Hindlimb muscle (tissue), 1 donor: ENCODE results near the gene GPR157. TPM values are rescaled to one million over a fixed set of nuclear protein-coding genes. Genes with fewer than 3 reads are reported as not detected.

Experiments used
- DNase-seq: peaks from one replicate; pipeline ENCODE4 v3.0.0-alpha.2; 2013
- polyA plus RNA-seq: library from polyadenylated mRNA; unstranded; fragments of 120-200 nt; gene quantifications from one replicate; pipeline ENCODE4 v1.2.1, GENCODE V29; 2013; ENCODE audit not compliant: insufficient read length

The GPR157 gene
- polyA plus RNA-seq, 1 donor, result 1.1 TPM

DNA sequence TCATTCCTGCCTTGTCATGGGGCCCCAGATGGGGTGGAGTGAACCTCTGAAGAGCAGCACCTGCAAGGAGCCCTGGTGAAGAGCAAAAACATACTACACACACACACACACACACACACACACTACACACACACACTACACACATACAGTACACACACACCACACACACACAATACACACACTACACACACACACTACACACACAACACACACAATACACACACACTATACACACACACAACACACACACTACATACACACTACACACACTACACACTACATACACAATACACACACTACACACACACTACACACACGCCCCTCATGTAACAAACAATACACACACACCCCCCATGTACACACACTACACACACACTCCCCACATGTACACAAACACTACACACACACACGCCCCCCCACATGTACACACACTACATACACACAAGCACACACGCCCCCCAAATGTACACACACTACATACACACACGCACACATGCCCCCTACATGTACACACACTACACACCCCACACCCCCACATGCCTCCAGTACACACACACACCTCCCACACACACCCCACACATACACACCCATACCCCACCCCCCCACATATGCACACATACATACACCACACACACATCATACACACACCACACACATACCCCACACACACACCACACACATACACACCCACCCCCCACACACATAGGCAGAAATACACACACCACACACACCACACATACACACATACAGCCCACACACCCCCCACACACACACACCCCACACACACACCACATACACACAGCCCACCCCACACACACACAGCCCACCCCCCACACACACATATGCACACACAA is 68.8 kb downstream of the GPR157 start:
- no peak for DNase-seq

DNA sequence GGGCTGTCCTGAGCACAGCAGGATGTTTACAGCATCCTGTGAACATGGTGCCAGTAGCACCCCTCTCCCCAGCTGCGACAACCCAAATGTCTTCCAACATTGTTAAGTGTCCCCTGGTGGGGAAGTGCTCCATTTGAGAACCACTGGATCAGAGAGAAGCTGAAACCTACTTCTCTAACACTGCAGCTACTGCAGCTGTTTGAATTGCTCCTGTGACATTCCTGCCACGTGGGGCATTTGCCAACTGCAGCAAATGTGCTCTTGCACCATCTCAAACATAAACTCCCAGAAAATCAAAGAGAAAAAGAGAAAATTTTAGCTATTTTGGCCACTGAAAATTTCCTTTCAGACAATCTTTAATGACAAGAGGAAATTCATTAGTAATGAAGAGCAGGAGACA is 70.4 kb downstream of the GPR157 start:
- no peak for DNase-seq

DNA sequence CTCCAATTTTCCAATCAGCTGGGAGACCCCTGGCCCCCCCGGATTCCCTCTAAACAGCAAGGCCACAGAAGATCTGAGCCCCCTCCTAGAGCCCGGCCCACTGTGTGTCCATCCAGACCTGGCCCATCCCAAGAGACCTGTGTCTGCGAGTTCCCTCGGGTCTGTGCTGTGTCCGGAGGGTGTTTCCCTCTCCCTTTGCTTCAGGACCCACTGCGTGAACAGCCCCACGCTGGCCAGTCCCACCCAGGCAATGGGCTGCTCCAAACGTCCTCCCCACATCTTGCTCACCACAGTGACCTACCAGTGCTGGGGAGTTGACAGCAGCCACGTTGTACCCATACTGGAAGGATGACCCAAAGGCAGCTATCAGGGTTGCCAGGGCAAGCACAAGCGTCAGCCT is 71.1 kb downstream of the GPR157 start:
- no peak for DNase-seq

DNA sequence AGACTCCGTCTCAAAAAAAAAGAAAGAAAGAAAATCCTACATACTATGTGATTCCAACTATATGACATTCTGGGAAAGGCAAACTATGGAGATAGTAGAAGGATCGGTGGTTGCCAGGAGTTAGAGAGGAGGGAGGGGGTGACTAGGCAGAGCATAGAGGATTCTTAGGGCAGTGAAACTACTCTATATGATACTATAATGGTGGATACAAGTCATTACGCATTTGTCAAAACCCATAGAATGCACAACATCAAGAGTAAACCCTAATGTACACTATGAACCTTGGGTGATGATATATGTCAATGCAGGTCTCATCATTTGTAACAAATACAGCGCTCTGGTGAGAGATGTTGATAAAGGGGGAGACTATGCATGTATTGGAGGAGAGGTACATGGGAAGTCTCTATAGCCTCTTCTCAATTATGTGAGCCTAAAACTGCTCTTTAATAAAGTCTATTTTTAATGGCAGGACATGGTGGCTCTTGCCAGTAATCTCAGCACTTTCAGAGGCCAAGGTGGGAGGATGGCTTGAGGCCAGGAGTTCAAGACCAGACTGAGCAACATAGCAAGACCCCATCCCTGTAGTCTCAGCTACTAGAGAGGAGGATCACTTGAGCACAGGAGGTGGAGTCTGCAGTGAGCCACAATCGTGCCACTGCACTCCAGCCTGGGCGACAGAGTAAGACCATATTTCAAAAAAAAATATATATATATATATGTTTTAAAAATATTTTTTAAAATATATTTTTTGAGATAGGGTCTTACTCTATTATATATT is 76.4 kb downstream of the GPR157 start:
- no peak for DNase-seq

DNA sequence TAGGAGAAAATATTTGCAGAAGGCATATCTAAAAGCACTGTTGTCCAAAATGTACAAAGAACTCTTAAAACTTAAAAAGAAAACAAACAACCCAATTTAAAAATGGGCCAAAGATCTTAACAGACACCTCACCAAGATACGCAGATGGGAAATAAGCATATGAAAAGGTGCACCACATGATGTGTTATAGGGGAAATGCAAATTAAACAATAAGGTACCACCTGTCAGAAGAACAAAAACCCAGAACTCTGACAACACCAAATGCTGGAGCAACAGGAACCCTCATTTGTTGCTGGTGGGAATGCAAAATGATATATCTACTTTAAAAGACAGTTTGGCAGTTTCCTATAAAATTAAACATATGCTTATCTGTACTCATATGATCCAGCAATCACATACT is 77.5 kb downstream of the GPR157 start:
- DNase-seq, result no peak

DNA sequence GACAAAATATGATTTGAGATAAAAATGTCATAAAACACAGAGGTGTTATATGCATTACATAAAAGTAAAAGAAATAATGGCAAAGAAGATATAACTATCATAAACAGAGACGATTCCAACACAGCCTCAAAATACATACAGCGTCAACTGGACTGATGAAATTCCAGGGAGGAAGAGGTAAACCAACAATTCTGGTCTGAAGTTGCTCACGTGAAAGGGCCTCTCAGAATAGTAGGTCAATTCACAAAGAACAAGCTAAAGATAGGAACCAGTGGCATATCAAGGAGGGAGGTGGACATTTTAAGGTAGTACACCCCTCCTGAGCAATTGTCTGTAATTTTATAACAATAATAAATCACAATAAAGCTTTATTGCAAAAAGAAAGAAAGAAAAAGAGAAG is 78.1 kb downstream of the GPR157 start:
- no peak for DNase-seq

Other genes starting within 250 kb of the GPR157 start
- gene CA6, start 183.2 kb downstream of the GPR157 start, polyA plus RNA-seq, result not detected
- gene SLC2A7, start 102.7 kb downstream of the GPR157 start, polyA plus RNA-seq, result not detected
- 19.5 TPM for gene SLC2A5, start 59.5 kb downstream of the GPR157 start, polyA plus RNA-seq
- 34.6 TPM for gene H6PD, start 105.7 kb upstream of the GPR157 start, polyA plus RNA-seq
- gene SPSB1, start 163.8 kb upstream of the GPR157 start, polyA plus RNA-seq, result 7.0 TPM